ENCODE measurements around the gene HECTD4.

The HECTD4 gene

GRCh38 chr12:112134731-112135130 lies 247.5 kb downstream of the HECTD4 start:
- TF ChIP-seq CTCF (IDR thresholded peaks at IDR 0.05; ENCODE audit: borderline replicate concordance, insufficient read depth, low read depth, low read length) = no peak
- no peak overlapping the region for H3K4me3 ChIP-seq (ENCODE audit: low read depth, low read length)

GRCh38 chr12:112133418-112133817 lies 248.8 kb downstream of the HECTD4 start:
- no peak overlapping the region for H3K4me3 ChIP-seq (ENCODE audit: low read depth, low read length)
- no peak for TF ChIP-seq CTCF (IDR thresholded peaks at IDR 0.05; ENCODE audit: borderline replicate concordance, insufficient read depth, low read depth, low read length)

- no peak overlapping the region for H3K4me3 ChIP-seq (ENCODE audit: low read depth, low read length)
- no peak for TF ChIP-seq CTCF (IDR thresholded peaks at IDR 0.05; ENCODE audit: borderline replicate concordance, insufficient read depth, low read depth, low read length)
Measured at GRCh38 chr12:112131686-112132085, 250.5 kb downstream of the HECTD4 start.

GRCh38 chr12:112130441-112130998 lies 251.7 kb downstream of the HECTD4 start:
- no peak overlapping the region for H3K4me3 ChIP-seq (ENCODE audit: low read depth, low read length)
- no peak for TF ChIP-seq CTCF (IDR thresholded peaks at IDR 0.05; ENCODE audit: borderline replicate concordance, insufficient read depth, low read depth, low read length)

- H3K4me3 ChIP-seq (ENCODE audit: low read depth, low read length) = no peak overlapping the region
Measured at GRCh38 chr12:112126911-112127310, 255.3 kb downstream of the HECTD4 start.

GRCh38 chr12:112126000-112126438 lies 256.2 kb downstream of the HECTD4 start:
- peak overlapping the region; percentile 92 for H3K4me3 ChIP-seq (ENCODE audit: low read depth, low read length)
- TF ChIP-seq CTCF (IDR thresholded peaks at IDR 0.05; ENCODE audit: borderline replicate concordance, insufficient read depth, low read depth, low read length) = no peak

More at GRCh38 chr12:112126911-112127310, 255.3 kb downstream of the HECTD4 start:
- TF ChIP-seq CTCF (IDR thresholded peaks at IDR 0.05; ENCODE audit: borderline replicate concordance, insufficient read depth, low read depth, low read length) = no peak

GRCh38 chr12:112125250-112125999 lies 256.8 kb downstream of the HECTD4 start, which contains the start of gene TRAFD1:
Gene TRAFD1, plus strand, starts transcription at chr12:112125560. Its CDS starts 4,963 bp downstream, at chr12:112130523.
- TF ChIP-seq CTCF (IDR thresholded peaks at IDR 0.05; ENCODE audit: borderline replicate concordance, insufficient read depth, low read depth, low read length) = no peak
- peak within 1 kb of the TSS; percentile 92 for H3K4me3 ChIP-seq (ENCODE audit: low read depth, low read length)
